GM12874 (cell line): ENCODE measurements around the gene RABIF.

Experiments used
- TF ChIP-seq, protein P1 (sequence below): IDR thresholded peaks from 2 replicates; pipeline ENCODE4 v1.5.1; 2011; ENCODE audit warnings: low read depth, mild to moderate bottlenecking, control low read depth, low read length, moderate library complexity; ENCODE audit not compliant: insufficient read depth

RABIF gene

GRCh38 chr1:202861420-202862132 lies 27.4 kb downstream of the RABIF start:
- TF ChIP-seq, protein P1, sequence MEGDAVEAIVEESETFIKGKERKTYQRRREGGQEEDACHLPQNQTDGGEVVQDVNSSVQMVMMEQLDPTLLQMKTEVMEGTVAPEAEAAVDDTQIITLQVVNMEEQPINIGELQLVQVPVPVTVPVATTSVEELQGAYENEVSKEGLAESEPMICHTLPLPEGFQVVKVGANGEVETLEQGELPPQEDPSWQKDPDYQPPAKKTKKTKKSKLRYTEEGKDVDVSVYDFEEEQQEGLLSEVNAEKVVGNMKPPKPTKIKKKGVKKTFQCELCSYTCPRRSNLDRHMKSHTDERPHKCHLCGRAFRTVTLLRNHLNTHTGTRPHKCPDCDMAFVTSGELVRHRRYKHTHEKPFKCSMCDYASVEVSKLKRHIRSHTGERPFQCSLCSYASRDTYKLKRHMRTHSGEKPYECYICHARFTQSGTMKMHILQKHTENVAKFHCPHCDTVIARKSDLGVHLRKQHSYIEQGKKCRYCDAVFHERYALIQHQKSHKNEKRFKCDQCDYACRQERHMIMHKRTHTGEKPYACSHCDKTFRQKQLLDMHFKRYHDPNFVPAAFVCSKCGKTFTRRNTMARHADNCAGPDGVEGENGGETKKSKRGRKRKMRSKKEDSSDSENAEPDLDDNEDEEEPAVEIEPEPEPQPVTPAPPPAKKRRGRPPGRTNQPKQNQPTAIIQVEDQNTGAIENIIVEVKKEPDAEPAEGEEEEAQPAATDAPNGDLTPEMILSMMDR: no peak

DNA sequence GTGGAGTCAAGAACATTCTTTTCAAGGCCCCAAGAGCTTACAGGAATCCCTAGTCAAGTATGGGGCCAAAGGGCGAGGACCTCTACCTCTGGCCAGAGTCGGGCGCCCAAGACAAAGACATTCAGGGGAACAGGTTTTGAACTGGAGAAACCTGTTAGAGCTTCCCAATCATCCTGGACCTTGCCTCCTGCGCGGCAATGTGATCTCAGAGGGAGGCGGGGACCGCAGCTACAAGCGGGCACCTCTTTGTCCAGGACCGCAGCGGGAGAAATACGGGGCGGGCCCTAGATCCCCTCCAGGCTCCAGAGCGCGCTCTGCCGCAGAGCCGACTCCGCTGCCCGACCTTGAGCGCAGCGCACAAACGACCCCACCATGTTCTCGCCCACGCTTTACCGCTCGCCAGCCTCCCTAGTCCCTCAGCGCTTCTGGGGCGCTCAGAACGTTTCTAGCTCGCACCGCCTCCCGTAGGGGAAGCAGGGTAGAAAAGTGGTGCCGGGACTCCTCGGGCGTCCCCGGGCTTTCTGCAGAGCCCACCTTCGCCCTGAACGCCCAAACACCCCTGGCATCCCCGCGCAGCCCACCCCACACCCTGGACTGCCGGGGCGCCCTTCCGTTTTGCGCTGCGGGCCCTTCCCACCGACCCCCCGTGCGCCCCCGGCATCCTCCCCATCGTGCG lies 28.1 kb downstream of the RABIF start:
- TF ChIP-seq, protein P1: no peak

- TF ChIP-seq, protein P1: no peak
Measured at GRCh38 chr1:202858789-202859414, 30.0 kb downstream of the RABIF start.

- TF ChIP-seq, protein P1: no peak
Measured at GRCh38 chr1:202858331-202858730, 30.6 kb downstream of the RABIF start.

- TF ChIP-seq, protein P1: no peak
Measured at GRCh38 chr1:202857136-202857610, 31.8 kb downstream of the RABIF start.

GRCh38 chr1:202856014-202856413 lies 32.9 kb downstream of the RABIF start:
- TF ChIP-seq, protein P1: no peak

GRCh38 chr1:202854787-202855186 lies 34.2 kb downstream of the RABIF start:
- TF ChIP-seq, protein P1: no peak
